Parathyroid adenoma (tissue), 2 donors: Measurements from ENCODE around the gene PIP4K2C.

Source experiments
- H2AFZ ChIP-seq: fragments of 300-600 bp; sonication (generic); one replicate; pipeline ENCODE4 v1.7.0; 2017; ENCODE audit warnings: antibody characterized with exemption, mild to moderate bottlenecking
- H3K27ac ChIP-seq: fragments of 300-600 bp; sonication (generic); one replicate; pipeline ENCODE4 v1.7.0; 2017
- H3K27me3 ChIP-seq: fragments of 300-600 bp; sonication (generic); one replicate; pipeline ENCODE4 v1.7.0; 2017; ENCODE audit warnings: low read length; ENCODE audit not compliant: control insufficient read depth, insufficient read depth
- H3K36me3 ChIP-seq: fragments of 300-600 bp; sonication (generic); one replicate; pipeline ENCODE4 v1.7.0; 2017; ENCODE audit warnings: low read length; ENCODE audit not compliant: control insufficient read depth, insufficient read depth
- H3K4me1 ChIP-seq: fragments of 300-600 bp; sonication (generic); one replicate; pipeline ENCODE4 v1.7.0; 2017; ENCODE audit warnings: control low read depth
- H3K4me2 ChIP-seq: fragments of 300-600 bp; sonication (generic); one replicate; pipeline ENCODE4 v1.7.0; 2017; ENCODE audit warnings: low read length
- H3K4me3 ChIP-seq: fragments of 300-600 bp; sonication (generic); one replicate; pipeline ENCODE4 v1.7.0; 2017; ENCODE audit warnings: low read depth, low read length
- H3K79me2 ChIP-seq: fragments of 300-600 bp; sonication (generic); one replicate; pipeline ENCODE4 v1.7.0; 2017; ENCODE audit warnings: control low read depth
- H3K9ac ChIP-seq: fragments of 300-600 bp; sonication (generic); one replicate; pipeline ENCODE4 v1.7.0; 2017; ENCODE audit warnings: mild to moderate bottlenecking
- H3K9me3 ChIP-seq: fragments of 300-600 bp; sonication (generic); one replicate; pipeline ENCODE4 v1.7.0; 2017; ENCODE audit warnings: low read length; ENCODE audit not compliant: control insufficient read depth
- CTCF ChIP-seq: fragments of 300-600 bp; sonication (generic); IDR thresholded peaks from one replicate; pipeline ENCODE4 v1.7.0; 2017; ENCODE audit warnings: antibody characterized with exemption, mild to moderate bottlenecking
- donor health status: primary hyperparathyroidism.

PIP4K2C gene

GRCh38 chr12:57613427-57614109 lies 22.6 kb downstream of the PIP4K2C start:
- Histone ChIP-seq H3K9me3 (no peaks in the 10 kb centered on the region), H3K4me3 (no peak overlapping the region), H3K9ac (no peak overlapping the region), H2AFZ (no peak overlapping the region), H3K27ac (no peak overlapping the region), H3K79me2 (no peaks in the 10 kb centered on the region), H3K27me3 (no peaks in the 10 kb centered on the region), H3K4me1 (peaks cover 10% of the 10 kb centered on the region), H3K36me3 (no peaks in the 10 kb centered on the region), H3K4me2 (no peak overlapping the region)
- TF ChIP-seq CTCF = no peak

GRCh38 chr12:57614178-57614947 lies 23.4 kb downstream of the PIP4K2C start:
- no peak overlapping the region for H3K9ac ChIP-seq
- no peaks in the 10 kb centered on the region for H3K36me3 ChIP-seq
- H3K4me2 ChIP-seq = no peak overlapping the region
- H3K4me1 ChIP-seq = peaks cover 10% of the 10 kb centered on the region
- H3K4me3 ChIP-seq = no peak overlapping the region
- H3K27me3 ChIP-seq = no peaks in the 10 kb centered on the region
- no peak for TF ChIP-seq CTCF
- no peak overlapping the region for H2AFZ ChIP-seq
- H3K27ac ChIP-seq = no peak overlapping the region
- no peaks in the 10 kb centered on the region for H3K79me2 ChIP-seq
- no peaks in the 10 kb centered on the region for H3K9me3 ChIP-seq

- Histone ChIP-seq H3K4me2 (no peak overlapping the region), H3K9ac (no peak overlapping the region), H3K27me3 (no peaks in the 10 kb centered on the region), H3K36me3 (no peaks in the 10 kb centered on the region), H3K4me1 (peaks cover 10% of the 10 kb centered on the region), H3K27ac (no peak overlapping the region), H2AFZ (no peak overlapping the region), H3K79me2 (no peaks in the 10 kb centered on the region), H3K9me3 (no peaks in the 10 kb centered on the region), H3K4me3 (no peak overlapping the region)
- no peak for TF ChIP-seq CTCF
Measured at GRCh38 chr12:57614948-57615500, 24.0 kb downstream of the PIP4K2C start.

- no peak overlapping the region for H3K27ac ChIP-seq
- H3K9ac ChIP-seq = no peak overlapping the region
- no peak for TF ChIP-seq CTCF
- no peaks in the 10 kb centered on the region for H3K9me3 ChIP-seq
- H3K27me3 ChIP-seq = no peaks in the 10 kb centered on the region
- H3K79me2 ChIP-seq = no peaks in the 10 kb centered on the region
- peaks cover 10% of the 10 kb centered on the region for H3K4me1 ChIP-seq
- H3K36me3 ChIP-seq = no peaks in the 10 kb centered on the region
- H2AFZ ChIP-seq = no peak overlapping the region
- no peak overlapping the region for H3K4me2 ChIP-seq
- no peak overlapping the region for H3K4me3 ChIP-seq
Measured at GRCh38 chr12:57615637-57616036, 24.6 kb downstream of the PIP4K2C start.
